SIG-M5 treated with dmso at 0.1 percent for 504 hours (cell line): ENCODE measurements around the gene MMP24OS.

Source experiments
- DNase-seq: peaks from one replicate; lab custom pipeline; 2025; ENCODE audit not compliant: unreplicated experiment; lab: John Stamatoyannopoulos, UW

The MMP24OS gene

GRCh38 chr20:35306931-35307517 is 29.1 kb upstream of the MMP24OS start:
- peak; percentile 58 for DNase-seq

- DNase-seq = peak; percentile 90
Observed at GRCh38 chr20:35305682-35306556, 28.0 kb upstream of the MMP24OS start.

- no peak for DNase-seq
Observed at GRCh38 chr20:35304956-35305355, 27.0 kb upstream of the MMP24OS start.

GRCh38 chr20:35303735-35304491 is 26.0 kb upstream of the MMP24OS start:
- DNase-seq = peak; percentile 85

- DNase-seq = no peak
Observed at GRCh38 chr20:35303382-35303734, 25.4 kb upstream of the MMP24OS start.

- no peak for DNase-seq
Observed at GRCh38 chr20:35302421-35303335, 24.8 kb upstream of the MMP24OS start.

GRCh38 chr20:35301426-35301825 is 23.5 kb upstream of the MMP24OS start:
- no peak for DNase-seq

GRCh38 chr20:35300469-35301262 is 22.7 kb upstream of the MMP24OS start:
- DNase-seq = no peak

- no peak for DNase-seq
Observed at GRCh38 chr20:35299780-35300179, 21.9 kb upstream of the MMP24OS start.

GRCh38 chr20:35298264-35298663 is 20.3 kb upstream of the MMP24OS start:
- no peak for DNase-seq

- DNase-seq = no peak
Observed at GRCh38 chr20:35297740-35298139, 19.8 kb upstream of the MMP24OS start.

- DNase-seq = no peak
Observed at GRCh38 chr20:35297155-35297554, 19.2 kb upstream of the MMP24OS start.

- no peak for DNase-seq
Observed at GRCh38 chr20:35296101-35296554, 18.2 kb upstream of the MMP24OS start.

- DNase-seq = no peak
Observed at GRCh38 chr20:35295674-35296073, 17.8 kb upstream of the MMP24OS start.

GRCh38 chr20:35295058-35295457 is 17.1 kb upstream of the MMP24OS start:
- DNase-seq = no peak

- no peak for DNase-seq
Observed at GRCh38 chr20:35294293-35294685, 16.4 kb upstream of the MMP24OS start.

- DNase-seq = no peak
Observed at GRCh38 chr20:35293303-35294292, 15.7 kb upstream of the MMP24OS start.

- DNase-seq = no peak
Observed at GRCh38 chr20:35292504-35293285, 14.8 kb upstream of the MMP24OS start.
